GM12873 (cell line): ENCODE data around the gene FOXK1.

Experiments used
- CTCF ChIP-seq: IDR thresholded peaks from 2 replicates; pipeline ENCODE4 v1.5.1; 2012; ENCODE audit warnings: low read depth, mild to moderate bottlenecking, moderate library complexity, low read length, control low read depth; ENCODE audit not compliant: insufficient read depth; ENCODE audit errors: missing control alignments

Gene FOXK1

GRCh38 chr7:4738711-4739527, 56.8 kb downstream of the FOXK1 start:
- no peak for TF ChIP-seq CTCF

- no peak for TF ChIP-seq CTCF
Observed at GRCh38 chr7:4739528-4739992, 57.5 kb downstream of the FOXK1 start.

GRCh38 chr7:4740796-4741195, 58.7 kb downstream of the FOXK1 start:
- no peak for TF ChIP-seq CTCF

- no peak for TF ChIP-seq CTCF
Observed at GRCh38 chr7:4742051-4742573, 60.0 kb downstream of the FOXK1 start.

- TF ChIP-seq CTCF = no peak
Observed at GRCh38 chr7:4742852-4743251, 60.8 kb downstream of the FOXK1 start.

GRCh38 chr7:4744391-4745264, 62.5 kb downstream of the FOXK1 start:
- TF ChIP-seq CTCF = no peak

GRCh38 chr7:4745265-4745919, 63.3 kb downstream of the FOXK1 start:
- no peak for TF ChIP-seq CTCF
